GM18519 (cell line): ENCODE results near the gene PNMA8A.
"Not testable (repeated sequence)": the region's sequence is repeated elsewhere in the genome, so short reads cannot be mapped to it uniquely, and the experiment has no call there.

ENCODE experiments used
- ATAC-seq: cut with Tn5 transposase; IDR thresholded peaks from one replicate; pipeline ENCODE4 v1.9.1; 2021; ENCODE audit warnings: mild to moderate bottlenecking, moderate library complexity; ENCODE audit not compliant: unreplicated experiment, low FRiP score

Gene PNMA8A

DNA sequence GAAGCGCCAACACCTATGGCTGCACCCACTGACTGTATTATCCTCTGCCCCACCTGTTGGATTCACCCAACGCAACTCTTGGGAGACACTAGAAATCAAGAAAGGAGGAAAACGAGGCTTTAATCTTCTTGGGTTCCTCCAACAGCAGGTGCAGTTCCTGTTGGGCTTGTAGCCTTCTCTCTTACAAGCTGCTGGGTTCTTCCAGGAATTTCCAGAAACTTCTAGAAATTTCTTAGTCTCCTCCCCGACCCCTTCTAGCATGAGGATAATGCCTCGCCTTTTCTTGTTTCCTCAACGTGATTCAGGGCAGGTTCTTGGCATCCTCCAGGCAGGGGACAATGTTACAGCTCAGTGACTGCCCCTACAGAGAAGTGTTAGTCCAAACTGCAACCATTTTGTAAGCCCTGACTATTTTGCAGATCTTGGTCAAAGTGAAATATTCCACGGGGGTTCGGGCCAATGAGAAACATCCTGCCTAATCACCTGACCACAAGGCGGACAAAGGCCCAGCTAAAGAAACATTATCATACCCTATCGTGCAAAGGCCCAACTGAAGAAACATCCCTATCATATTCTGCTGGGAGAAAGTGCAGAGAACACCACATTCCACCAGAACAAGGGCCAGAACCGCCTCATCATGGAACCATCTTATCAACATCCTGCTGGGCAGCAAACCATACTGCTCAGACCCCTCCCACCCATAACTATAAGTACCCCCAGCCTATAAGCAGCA is 614 bp upstream of the PNMA8A start:
- ATAC-seq, result no peak

DNA sequence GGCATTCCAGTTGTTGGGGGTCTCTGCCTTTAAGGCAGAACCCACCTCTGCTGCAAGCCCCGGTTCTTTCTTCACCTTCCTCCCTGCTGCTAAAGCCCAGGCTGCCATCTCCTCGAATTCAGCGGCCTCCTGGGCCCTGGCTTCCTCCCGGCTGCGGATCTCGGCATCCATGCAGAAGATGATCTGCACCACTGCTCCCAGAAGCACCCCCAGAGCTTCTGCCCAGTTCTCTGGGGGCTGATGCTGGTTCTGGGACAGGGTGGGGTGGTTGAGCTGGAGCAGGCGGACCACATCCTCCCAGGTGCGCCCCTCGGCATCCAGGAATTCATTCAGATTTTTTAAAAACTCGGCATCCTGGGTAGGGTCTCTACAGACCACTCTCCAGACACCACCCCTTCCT is 987 bp downstream of the PNMA8A start:
- no peak for ATAC-seq

DNA sequence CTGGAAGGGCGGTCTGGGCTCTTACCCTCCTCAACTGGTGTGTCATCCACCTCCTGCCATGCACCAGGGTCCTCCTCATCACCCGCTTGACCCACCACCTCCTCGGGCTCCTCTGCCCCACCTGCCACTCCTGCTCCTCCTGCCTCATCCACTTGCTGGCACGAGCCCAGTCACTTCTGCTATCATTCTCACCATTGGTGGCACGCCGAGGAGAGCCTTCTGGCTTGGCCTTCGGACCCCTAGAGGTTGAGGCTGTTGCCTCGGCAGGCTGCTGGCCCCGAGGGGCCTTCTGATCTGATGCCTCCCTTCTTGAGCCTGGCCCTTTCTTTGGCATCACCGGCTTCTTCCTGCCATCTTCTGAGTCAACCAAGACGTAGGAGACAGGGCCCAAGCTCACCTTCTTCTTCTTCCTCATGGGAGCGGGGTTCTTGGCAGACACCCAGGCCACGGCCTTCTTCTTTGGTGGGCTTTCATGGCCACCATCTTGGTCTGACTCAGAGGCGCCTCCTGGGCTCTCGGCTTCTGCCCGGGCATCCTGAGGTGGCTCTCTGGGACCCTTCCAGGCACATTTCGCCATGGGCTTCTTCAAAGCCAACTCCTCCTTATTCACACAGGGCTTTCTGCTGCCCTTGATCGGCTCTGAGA is 1.7 kb downstream of the PNMA8A start:
- ATAC-seq, result no peak

DNA sequence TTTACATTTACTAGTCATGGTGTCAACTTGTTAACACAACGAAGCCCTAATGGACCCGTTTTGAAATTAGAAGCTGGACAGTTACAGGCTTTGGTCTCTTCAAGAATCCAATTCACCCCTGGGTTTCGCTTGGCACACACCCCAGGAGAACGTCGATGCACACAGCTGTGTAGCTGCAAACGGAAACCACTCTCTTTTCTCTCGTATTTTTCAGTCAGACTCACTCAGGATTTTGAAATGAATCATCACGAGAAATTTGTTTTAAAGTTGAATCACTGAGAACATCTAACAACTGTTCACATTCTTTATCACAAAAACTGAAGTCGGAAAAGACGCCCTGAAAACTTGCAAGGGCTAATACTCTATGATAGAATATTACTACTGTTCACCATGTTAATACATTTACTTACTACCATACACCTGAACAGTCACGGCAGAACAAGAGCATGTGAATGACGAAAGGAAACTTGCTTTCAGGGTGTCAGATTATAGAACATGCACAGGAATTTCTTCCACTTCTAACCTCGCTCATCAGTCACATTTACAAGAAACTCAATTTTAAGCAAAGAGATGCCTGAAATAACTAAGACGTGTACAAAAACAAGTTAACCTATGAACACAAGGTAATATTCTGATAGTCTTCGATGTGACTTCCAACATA is 4.7 kb downstream of the PNMA8A start:
- ATAC-seq, result no peak

DNA sequence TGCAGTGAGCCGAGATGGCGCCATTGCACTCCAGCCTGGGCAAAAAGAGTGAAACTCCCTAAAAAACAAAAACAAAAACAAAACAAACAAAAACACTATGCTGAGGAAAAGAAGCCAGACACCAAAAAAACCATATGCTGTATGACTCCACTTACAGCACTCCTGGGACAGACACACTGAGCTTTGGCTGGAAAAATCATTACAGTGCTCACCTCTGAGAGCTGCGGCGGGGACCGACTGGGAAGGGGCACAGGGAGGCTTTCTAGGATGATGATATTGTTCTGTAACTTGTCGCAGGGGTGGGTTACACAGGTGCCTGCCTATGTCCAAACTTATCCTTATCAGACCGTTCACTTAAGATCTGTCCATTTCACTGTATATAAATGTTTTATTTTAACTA is 7.8 kb downstream of the PNMA8A start:
- no peak for ATAC-seq

DNA sequence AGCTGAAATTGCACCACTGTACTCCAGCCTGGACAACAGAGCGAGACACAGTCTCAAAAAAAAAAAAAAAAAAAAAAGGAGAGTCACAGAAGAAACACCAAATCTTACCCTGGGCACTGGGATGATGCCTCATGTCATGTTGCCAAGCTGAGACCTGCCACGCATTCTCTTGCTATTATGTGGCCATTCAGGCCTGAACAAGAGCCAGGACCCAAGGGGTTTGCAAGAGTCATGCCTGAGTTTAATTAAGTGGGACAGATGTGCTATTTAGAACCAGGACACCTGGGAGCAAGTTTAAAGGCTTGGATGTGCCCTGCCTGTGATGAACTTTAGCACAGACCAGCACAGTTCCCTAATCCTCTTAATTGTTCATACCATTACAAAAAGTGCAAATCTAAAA is 9.8 kb downstream of the PNMA8A start:
- ATAC-seq, result no peak

DNA sequence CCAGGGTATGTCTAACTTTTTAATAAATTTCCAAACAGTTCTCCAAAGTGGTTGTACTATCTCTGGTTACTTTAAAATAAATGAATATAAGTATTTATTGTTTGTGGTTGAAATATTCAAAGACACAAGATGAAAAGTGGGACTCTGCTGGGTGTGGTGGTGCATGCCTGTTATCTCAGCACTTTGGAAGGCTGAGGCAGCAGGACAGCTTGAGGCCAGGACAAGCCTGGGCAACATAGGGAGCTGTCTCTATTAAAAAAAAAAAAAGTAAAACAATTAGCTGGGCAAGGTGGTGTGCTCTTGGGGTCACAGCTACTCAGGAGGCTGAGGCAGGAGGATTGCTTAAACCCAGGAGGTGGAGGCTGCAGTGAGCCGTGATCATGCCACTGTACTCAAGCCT is 10.4 kb downstream of the PNMA8A start:
- ATAC-seq, result no peak

DNA sequence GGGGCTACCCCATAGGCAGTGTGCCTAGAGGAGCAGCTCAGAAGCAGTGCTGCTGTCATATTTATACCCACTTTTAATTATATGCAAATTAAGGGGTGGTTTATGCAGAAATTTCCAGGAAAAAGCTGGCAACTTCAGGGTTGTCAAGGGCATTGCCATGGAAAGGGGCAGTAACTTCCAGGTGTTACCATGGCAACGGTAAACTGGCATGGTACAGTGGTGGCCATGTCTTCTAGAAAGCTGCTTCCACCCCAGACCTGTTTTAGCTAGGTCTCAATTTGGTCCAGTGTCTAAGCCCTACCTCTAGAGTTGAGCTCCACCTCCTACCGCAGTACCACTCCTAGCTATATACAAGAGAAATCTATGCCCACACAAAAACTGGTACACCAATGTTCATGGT is 11.3 kb downstream of the PNMA8A start:
- no peak for ATAC-seq

DNA sequence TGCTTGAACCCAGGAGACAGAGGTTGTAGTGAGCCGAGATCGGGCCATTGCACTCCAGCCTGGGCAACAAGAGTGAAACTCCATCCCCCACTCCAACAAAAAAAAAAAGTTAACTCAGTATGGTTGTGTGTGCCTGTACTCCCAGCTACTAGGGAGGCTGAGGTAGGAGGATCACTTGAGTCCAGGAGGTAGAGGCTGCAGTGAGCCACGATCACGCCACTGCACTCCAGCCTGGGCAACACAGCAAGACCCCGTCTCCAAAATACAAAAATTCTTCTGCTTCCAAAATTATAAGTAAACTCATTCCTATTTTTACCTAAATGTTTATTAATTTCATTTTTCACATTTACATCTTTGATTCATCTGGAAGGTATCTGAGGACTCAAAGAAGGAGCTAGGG is 14.4 kb downstream of the PNMA8A start:
- ATAC-seq, result no peak

DNA sequence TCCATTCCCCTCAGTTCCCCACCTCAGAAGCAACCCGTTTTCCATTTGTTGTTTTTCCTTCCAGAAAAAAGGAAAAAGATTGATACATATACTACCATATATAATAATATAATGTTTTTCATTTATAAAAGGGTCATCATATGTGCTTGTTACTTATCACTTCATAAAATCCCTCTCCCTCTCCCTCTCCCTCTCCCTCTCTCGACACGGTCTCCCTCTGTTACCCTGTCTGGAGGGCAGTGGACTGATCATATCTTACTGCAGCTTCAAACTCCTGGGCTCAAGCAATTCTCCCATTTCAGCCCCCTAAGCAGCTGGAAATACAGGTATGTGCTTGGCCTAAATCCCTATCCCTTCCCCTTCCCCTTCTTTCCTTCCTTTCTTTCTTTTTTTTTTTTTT is 17.1 kb downstream of the PNMA8A start:
- no peak for ATAC-seq

DNA sequence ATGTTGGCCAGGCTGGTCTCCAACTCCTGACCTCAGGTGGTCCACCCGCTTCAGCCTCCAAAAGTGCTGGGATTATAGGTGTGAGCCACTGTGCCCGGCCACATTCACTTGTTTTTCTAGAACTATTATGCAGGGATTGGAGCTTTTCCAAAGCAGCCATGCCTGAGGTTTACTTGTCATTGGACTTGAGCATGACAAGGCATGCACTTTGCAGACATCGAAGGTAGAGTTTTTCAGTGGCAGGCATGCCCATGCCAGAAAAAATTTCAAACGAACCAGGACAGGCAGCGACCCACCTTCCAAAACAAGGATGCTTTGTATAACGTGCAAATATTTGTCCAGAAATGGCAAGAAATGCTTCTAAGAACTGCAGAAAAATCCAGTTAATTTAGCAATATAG is 17.7 kb downstream of the PNMA8A start:
- no peak for ATAC-seq

DNA sequence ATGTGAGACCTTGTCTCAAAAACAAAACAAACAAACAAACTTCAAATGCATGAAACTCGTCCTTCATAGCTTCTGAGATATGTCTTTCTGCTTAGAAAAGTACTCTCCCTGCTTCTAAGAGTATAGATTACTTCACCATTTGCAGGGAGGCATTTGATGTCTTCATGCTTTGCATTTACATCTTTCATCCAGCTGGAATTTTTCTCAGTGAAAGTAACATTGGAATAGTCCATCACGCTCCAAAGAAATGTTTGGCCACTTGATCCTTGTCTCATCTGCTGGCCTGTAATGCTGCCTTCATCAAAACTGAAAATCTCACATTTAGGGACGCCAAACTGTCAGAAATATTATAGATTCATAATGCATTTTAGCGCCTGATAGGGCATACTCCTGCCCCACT is 19.2 kb downstream of the PNMA8A start:
- no peak for ATAC-seq

DNA sequence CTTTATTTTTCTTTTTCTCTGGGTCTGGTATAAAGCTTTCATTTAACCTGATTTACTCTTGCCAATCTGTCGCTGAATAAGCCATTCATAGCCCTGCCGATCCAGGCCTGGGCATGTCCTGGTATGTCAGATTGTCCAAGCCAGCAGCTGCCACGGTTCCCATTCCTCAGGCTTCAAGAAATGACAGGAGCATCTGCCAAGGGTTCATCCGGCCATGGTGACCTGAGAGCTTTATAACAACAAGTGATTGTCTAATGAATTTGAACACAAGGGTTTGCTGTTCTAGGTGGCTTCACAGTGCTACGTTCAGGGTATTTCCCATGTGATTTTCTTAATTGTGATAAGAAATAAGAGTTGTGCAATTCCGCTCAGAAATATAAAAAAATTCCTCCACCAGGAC is 20.0 kb downstream of the PNMA8A start:
- ATAC-seq, result no peak

DNA sequence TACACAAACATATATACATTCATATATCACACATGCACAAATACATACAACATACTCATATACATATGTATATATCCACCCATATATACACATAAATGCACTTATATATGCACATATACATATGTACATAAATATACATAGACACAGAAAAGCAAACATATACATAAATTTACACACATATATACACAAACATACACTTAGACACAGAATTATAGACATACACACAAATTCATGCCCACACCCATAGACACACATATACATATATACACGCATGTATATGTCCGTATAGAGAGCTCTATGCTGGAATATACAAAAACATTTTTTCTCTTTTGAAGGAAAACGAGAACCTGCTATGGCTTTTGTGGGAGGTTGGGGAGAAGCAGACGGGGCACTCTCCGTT is 20.6 kb downstream of the PNMA8A start:
- ATAC-seq, result no peak

DNA sequence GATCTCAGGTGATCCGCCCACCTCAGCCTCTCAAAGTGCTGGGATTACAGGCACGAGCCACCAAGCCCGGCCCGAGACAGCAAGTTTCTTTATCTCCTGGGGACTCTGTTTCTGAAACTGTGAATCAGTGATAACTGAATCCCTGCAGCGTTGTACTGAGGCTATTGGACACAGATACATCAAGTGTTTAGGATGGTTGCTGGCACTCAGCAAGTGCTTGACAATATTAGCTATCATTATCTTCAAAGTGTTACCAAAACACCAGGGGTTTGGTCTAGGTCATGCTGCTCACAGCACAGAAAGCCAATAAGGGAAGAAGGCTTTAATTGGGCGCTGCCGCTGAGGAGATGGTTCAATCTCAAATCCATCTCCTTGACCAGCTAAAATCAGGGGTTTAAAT is 22.1 kb downstream of the PNMA8A start:
- no peak for ATAC-seq

DNA sequence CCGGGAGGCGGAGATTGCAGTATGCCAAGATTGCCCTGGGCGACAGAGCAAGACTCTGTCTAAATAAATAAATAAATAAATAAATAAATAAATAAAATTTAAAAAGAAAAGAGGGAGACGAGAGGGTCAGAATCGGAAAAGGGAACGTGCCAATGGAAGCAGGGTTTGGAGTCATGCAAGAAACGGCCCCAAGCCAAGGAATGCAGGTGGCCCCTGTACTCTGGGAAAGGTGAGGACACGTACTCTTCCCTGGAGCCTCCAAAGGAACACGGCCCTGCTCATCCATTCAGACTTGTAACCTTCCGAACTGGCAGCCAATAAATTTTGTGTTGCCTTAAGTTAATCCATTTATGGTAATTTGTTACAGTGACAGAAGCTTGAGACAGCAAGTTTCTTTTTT is 22.8 kb downstream of the PNMA8A start:
- no peak for ATAC-seq

DNA sequence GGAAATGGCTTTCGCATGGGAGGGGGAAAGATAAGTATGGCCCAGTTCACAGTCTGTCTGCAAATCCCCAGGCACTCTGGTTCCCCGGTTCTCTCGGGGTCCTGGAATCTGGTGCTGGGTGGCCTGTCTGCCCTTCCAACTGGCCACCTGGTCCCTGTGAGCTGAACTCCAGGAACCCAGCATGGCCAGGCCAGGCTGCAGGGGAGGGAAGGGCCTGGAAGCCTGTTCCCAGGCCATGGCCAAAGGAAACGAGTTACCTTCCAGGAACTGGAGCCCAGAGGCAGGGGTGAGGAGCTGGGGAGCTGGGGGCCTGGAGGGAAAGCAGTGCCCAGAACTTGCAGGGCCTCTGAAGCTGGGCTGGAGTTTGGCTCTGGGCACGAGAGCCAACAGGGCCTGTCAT is 23.5 kb downstream of the PNMA8A start:
- no peak for ATAC-seq

DNA sequence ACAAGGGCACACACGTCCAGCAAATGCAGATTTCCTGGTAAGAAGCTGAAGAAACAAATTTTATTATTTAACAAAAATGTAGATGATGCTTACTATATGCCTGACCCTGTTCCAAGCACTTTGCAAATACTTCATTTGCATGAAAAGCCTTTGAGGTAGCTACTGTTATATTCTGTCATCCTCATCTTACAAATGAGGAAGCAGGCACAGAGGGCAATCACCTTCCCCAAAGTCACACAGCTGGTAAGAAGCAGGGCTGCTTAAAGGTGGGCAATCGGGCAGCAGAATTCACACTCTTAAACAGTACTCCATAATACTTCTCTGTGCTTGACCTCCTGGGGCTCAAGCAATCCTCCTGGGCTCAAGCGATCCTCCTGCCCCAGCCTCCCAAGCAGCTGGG is 24.4 kb downstream of the PNMA8A start:
- ATAC-seq, result no peak

DNA sequence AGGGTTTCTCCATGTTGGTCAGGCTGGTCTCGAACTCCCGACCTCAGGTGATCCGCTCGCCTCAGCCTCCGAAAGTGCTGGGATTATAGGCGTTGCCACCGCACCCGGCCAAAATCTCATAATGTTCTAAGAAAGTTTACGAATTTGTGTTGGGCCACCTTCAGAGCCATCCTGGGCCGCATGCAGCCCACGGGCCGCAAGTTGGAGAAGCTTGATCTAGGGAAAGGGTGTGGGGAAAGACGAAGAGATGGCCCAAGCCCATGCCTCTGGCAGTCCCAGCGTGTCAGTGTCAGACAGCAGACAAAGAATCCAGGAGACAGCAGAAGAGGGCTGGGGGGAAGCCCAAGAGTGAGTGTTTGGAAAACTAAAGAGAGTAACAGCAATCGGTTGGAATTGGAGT is 25.3 kb downstream of the PNMA8A start:
- no peak for ATAC-seq

DNA sequence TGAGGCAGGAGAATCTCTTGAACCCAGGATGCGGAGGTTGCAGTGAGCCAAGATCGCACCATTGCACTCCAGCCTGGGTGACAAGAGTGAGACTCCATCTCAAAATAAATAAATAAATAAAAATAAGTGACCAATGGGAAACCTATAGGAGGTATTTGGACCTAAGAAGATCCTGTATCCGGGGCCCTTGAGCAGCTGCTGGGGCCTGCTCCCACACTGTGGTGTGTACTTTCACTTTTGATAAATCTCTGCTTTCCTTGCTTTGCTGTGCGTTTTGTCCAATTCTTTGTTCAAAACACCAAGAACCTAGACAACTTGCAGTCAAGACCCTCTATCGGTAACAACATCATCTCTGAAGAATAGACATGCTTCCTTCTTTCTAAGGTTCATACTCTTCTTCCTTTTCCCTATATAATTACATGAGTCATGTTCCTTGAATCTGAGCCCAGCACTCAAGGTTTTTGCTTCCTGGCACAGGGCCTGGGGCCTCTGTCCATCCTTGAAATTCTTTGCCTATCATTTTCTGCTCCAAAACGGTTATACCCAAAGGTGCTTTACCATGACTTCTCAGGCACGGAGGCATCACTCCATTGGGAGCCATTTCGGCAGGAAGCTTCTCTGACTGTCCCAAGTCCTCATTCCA is 28.4 kb downstream of the PNMA8A start:
- no peak for ATAC-seq

DNA sequence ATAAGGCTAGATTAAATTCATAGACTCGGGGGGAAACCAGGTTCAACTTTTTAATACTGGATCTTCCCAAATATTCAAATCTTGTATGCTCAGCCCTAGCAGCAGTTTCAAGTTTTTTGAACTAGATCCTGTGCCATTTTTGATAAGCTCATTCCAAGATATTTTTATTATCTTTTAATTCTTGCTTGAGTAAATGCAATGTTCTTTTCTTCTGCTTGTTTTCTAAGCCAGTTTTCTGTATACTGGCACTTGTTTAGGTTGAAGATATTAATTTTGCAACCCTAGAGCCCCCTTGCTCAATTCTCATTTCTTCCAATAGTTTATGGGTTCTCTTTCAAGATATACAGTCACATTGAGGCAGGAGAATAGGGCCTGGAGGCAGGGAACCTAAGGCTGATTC is 29.5 kb downstream of the PNMA8A start:
- no peak for ATAC-seq

DNA sequence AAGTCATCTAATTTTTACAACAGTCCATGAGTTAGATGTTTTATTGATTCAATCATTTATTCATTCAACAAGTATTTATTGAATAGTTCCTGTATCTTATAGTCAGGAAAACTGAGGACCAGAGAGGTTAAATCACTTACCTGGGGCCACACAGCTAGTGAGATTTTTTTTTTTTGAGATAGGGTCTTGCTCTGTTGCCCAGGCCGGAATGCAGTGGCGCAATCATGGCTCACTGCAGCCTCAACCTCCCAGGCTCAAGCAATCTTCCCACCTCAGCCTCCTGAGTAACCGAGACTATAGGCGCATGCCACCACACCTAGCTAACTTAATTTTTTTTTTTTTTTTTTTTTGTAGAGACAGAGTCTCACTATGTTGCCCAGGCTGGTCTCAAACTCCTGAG is 35.7 kb downstream of the PNMA8A start:
- not testable (repeated sequence) for ATAC-seq
